ENCODE data around the gene RAD18. TPM values are rescaled to one million over a fixed set of nuclear protein-coding genes. Genes with fewer than 3 reads are reported as not detected.

The RAD18 gene
- total RNA-seq, 3 donors from 2014 or later (not counting 1 experiment from before 2014, with no cell fraction given) = 19.8 to 23.3 (median 22.5) TPM

- intact Hi-C loops (cut with micrococcal nuclease) = no loop called here
- TF ChIP-seq CTCF (IDR thresholded peaks at IDR 0.05) = no peak
- 97% methylated on average over 2 of the region's 2 CpGs for WGBS (ENCODE audit: insufficient coverage)
- Mint-ChIP-seq H3K36me3 (no peaks in the 10 kb centered on the region), H3K4me3 (no peak overlapping the region), H3K27me3 (ENCODE audit: low read depth in 2 of 2) (peaks cover 16 to 29% of the 10 kb centered on the region in 2 donors), H3K9me3 (no peaks in the 10 kb centered on the region), H3K27ac (no peak overlapping the region), H3K4me1 (peaks cover 5% of the 10 kb centered on the region in 2 donors)
- H3K36me3 ChIP-seq (ENCODE audit: control insufficient read depth, insufficient read depth, low read length) = no peaks in the 10 kb centered on the region
- H3K4me1 ChIP-seq (ENCODE audit: control insufficient read depth, insufficient read depth, low read length) = peaks cover 5% of the 10 kb centered on the region
- peaks cover 3% of the 10 kb centered on the region for H3K27me3 ChIP-seq (ENCODE audit: control insufficient read depth, insufficient read depth, low read length)
- no peak overlapping the region for H3K4me3 ChIP-seq (ENCODE audit: low read length)
- peak in 1 of 2 donors; percentile 23 for DNase-seq
- ATAC-seq = peak in 2 of 3 donors; percentile 34 to 54
- no peaks in the 10 kb centered on the region for H3K9me3 ChIP-seq (ENCODE audit: control insufficient read depth, insufficient read depth, low read length)
- H3K27ac ChIP-seq (ENCODE audit: low read length) = no peak overlapping the region
Measured at GRCh38 chr3:8972639-8973038, 9.4 kb upstream of the RAD18 start.

GRCh38 chr3:8970971-8971589 is 7.8 kb upstream of the RAD18 start:
- DNase-seq = peak; percentile 63 to 88
- WGBS (ENCODE audit: insufficient coverage) = under 1% methylated on average over 7 of the region's 7 CpGs
- no peak overlapping the region for H3K27ac ChIP-seq (ENCODE audit: low read length)
- H3K4me1 Mint-ChIP-seq = peaks cover 5% of the 10 kb centered on the region in 2 donors
- no peaks in the 10 kb centered on the region for H3K9me3 Mint-ChIP-seq
- no peaks in the 10 kb centered on the region for H3K9me3 ChIP-seq (ENCODE audit: control insufficient read depth, insufficient read depth, low read length)
- TF ChIP-seq CTCF (IDR thresholded peaks at IDR 0.05) = peak; percentile 99
- H3K27ac Mint-ChIP-seq = no peak overlapping the region
- H3K36me3 Mint-ChIP-seq = no peaks in the 10 kb centered on the region
- H3K4me3 Mint-ChIP-seq = no peak overlapping the region
- peaks cover 16 to 32% of the 10 kb centered on the region in 2 donors for H3K27me3 Mint-ChIP-seq (ENCODE audit: low read depth in 2 of 2)
- peaks cover 5% of the 10 kb centered on the region for H3K4me1 ChIP-seq (ENCODE audit: control insufficient read depth, insufficient read depth, low read length)
- intact Hi-C loops (cut with micrococcal nuclease) = loop anchor here (1.0 kb wide), 1 partner anchor 331 kb away; no protein-coding TSS in a partner anchor
- H3K36me3 ChIP-seq (ENCODE audit: control insufficient read depth, insufficient read depth, low read length) = no peaks in the 10 kb centered on the region
- ATAC-seq = peak; percentile 85 to 95 (median 92)
- no peak overlapping the region for H3K4me3 ChIP-seq (ENCODE audit: low read length)
- H3K27me3 ChIP-seq (ENCODE audit: control insufficient read depth, insufficient read depth, low read length) = peaks cover 3% of the 10 kb centered on the region

GRCh38 chr3:8969241-8969640 is 6.0 kb upstream of the RAD18 start:
- Mint-ChIP-seq H3K9me3 (no peaks in the 10 kb centered on the region), H3K4me1 (peaks cover 5% of the 10 kb centered on the region in 2 donors), H3K4me3 (no peak overlapping the region), H3K27ac (no peak overlapping the region), H3K36me3 (no peaks in the 10 kb centered on the region), H3K27me3 (ENCODE audit: low read depth in 2 of 2) (peaks cover 17 to 32% of the 10 kb centered on the region in 2 donors)
- no peak for TF ChIP-seq CTCF (IDR thresholded peaks at IDR 0.05)
- no peak for ATAC-seq
- H3K27me3 ChIP-seq (ENCODE audit: control insufficient read depth, insufficient read depth, low read length) = peaks cover 3% of the 10 kb centered on the region
- no peaks in the 10 kb centered on the region for H3K36me3 ChIP-seq (ENCODE audit: control insufficient read depth, insufficient read depth, low read length)
- WGBS (ENCODE audit: insufficient coverage) = 100% methylated on average over 1 of the region's 4 CpGs
- DNase-seq = no peak
- intact Hi-C loops (cut with micrococcal nuclease) = no loop called here
- H3K9me3 ChIP-seq (ENCODE audit: control insufficient read depth, insufficient read depth, low read length) = no peaks in the 10 kb centered on the region
- peaks cover 5% of the 10 kb centered on the region for H3K4me1 ChIP-seq (ENCODE audit: control insufficient read depth, insufficient read depth, low read length)
- H3K27ac ChIP-seq (ENCODE audit: low read length) = no peak overlapping the region
- H3K4me3 ChIP-seq (ENCODE audit: low read length) = no peak overlapping the region

Measured in natural killer cell (primary cell).